Ectodermal cell (in vitro differentiated cells): ENCODE data around the gene MSRB1.

ENCODE experiments used
- H3K27ac ChIP-seq: 2 replicates; pipeline ENCODE4 v1.7.0; 2013; ENCODE audit warnings: mild to moderate bottlenecking, low read depth, low read length; ENCODE audit not compliant: insufficient read depth, poor library complexity, severe bottlenecking
- H3K27me3 ChIP-seq: 2 replicates; pipeline ENCODE4 v1.7.0; 2013; ENCODE audit warnings: mild to moderate bottlenecking, low read length; ENCODE audit not compliant: insufficient read depth, control insufficient read depth, poor library complexity, severe bottlenecking
- H3K36me3 ChIP-seq: one replicate; pipeline ENCODE4 v1.7.0; 2013; ENCODE audit warnings: low read length; ENCODE audit not compliant: control insufficient read depth, insufficient read depth
- H3K4me1 ChIP-seq: one replicate; pipeline ENCODE4 v1.7.0; 2013; ENCODE audit warnings: low read length; ENCODE audit not compliant: control insufficient read depth, insufficient read depth
- H3K4me3 ChIP-seq: 2 replicates; pipeline ENCODE4 v1.7.0; 2013; ENCODE audit warnings: low read depth, low read length, control low read depth; ENCODE audit not compliant: insufficient read depth
- H3K9me3 ChIP-seq: 2 replicates; pipeline ENCODE4 v1.7.0; 2013; ENCODE audit warnings: mild to moderate bottlenecking, low read length, moderate library complexity; ENCODE audit not compliant: control insufficient read depth
- WGBS, 2 experiments: methylation state at CpG; one replicate each; pipeline ENCODE4 v1.1.7; 2013; ENCODE audit warnings: missing lambda C conversion rate in 2 of 2; 5-methylcytosine and 5-hydroxymethylcytosine counted together

Gene MSRB1

DNA sequence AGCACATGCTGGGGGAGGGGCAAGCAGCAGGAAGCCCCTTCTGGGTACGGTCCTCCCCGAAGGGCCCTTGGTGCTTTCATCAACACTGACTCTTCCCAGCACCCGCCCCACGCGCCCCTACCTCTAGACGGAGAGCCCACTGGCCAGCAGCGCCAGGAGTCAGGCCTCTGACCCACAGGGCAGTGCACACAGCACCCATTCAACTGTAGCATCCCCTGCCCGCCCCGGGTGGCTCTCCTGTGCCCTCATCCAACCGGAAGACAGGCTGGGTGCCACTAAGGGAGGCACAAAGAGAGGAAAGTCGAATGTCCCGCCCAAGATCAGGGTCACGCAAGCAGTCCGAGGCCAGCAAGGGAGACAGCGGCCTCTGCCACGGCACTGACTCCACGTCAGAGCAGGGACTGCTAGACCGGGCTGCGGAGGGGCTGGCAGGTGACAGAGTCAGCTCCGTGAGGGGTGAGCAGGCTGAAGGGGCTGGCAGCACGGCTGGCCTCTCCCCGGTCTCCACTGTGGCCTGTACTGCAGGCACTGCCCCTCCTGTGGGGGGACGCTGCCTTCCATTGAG lies 9.8 kb downstream of the MSRB1 start:
- Histone ChIP-seq H3K9me3 (no peaks in the 10 kb centered on the region), H3K27me3 (peaks cover 15% of the 10 kb centered on the region), H3K36me3 (peaks cover 5% of the 10 kb centered on the region), H3K4me3 (no peak overlapping the region), H3K27ac (no peak overlapping the region), H3K4me1 (no peaks in the 10 kb centered on the region)
- WGBS, 2 experiments = 81% methylated on average over 23 of the region's 23 CpGs

DNA sequence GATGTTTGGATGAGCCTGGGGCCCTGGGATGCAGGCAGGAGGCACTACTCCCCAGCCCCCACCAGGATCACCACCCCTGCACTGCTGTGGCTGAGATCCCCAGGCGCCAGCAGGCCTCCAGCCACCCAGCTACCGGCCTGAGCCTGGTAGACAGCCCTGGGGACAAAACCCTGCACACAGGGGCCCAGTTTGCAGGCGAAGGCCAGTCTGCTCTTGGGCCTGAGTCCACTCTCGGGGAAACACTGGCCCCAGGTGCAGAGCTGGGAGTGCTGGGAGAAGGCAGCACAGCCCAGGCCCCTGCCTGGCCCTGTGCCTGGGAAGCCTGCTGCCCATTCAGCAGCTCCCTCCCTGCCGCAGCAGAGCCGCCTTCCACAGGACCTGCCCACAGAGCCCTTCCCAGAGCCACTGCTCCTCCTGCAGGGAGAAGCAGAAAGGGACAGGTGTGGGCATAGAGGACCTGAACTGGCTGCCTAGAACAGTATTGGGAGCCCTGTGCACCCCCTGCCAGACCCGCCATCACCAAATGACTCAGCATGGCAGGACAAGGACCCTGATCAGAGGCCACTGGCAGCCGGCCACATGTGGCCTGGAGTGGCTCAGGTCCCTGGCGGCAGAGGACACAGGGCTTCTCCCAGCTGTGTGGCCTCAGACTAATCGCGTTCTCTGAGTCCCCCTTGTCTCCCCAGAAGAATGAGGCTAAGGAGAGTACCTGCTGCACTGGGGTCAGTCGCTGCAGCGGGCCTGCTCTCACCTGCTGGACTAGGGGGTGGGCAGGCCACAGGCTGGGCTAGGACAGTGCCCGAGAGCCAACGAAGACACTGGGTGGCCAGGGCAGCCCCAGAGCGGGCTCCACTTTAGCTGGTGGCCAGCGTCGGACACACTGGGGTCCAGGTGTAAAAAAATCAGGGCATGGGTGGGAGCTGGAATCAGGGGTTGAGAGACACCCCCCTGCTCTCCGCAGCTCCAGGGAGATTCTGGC lies 10.7 kb downstream of the MSRB1 start:
- no peaks in the 10 kb centered on the region for H3K9me3 ChIP-seq
- 79 to 80% methylated on average over 19 of the region's 19 CpGs for WGBS, 2 experiments
- peaks cover 15% of the 10 kb centered on the region for H3K27me3 ChIP-seq
- no peak overlapping the region for H3K27ac ChIP-seq
- H3K4me1 ChIP-seq = no peaks in the 10 kb centered on the region
- H3K4me3 ChIP-seq = no peak overlapping the region
- H3K36me3 ChIP-seq = peaks cover under 1% of the 10 kb centered on the region

DNA sequence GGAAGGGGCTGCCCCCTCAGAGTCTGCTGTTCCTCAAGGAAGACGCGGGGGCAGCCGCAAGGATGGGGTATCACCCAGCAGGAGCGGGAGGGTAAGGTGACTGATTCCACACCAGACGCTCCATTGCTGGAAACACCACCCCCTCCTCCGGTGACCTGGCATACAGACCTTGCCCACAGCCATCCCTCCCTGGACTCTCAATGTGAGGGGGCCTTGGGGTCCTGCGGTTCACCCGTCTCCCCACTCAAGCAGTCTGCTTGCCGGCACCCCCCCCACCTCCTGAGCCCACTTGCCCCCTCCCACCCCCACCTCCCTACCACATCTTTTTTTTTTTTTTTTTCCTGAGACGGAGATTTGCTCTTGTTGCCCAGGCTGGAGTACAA lies 12.7 kb downstream of the MSRB1 start:
- peaks cover 15% of the 10 kb centered on the region for H3K27me3 ChIP-seq
- H3K27ac ChIP-seq = no peak overlapping the region
- H3K36me3 ChIP-seq = no peaks in the 10 kb centered on the region
- H3K9me3 ChIP-seq = no peaks in the 10 kb centered on the region
- H3K4me3 ChIP-seq = no peak overlapping the region
- 87 to 90% methylated on average over 10 of the region's 10 CpGs for WGBS, 2 experiments
- no peaks in the 10 kb centered on the region for H3K4me1 ChIP-seq

DNA sequence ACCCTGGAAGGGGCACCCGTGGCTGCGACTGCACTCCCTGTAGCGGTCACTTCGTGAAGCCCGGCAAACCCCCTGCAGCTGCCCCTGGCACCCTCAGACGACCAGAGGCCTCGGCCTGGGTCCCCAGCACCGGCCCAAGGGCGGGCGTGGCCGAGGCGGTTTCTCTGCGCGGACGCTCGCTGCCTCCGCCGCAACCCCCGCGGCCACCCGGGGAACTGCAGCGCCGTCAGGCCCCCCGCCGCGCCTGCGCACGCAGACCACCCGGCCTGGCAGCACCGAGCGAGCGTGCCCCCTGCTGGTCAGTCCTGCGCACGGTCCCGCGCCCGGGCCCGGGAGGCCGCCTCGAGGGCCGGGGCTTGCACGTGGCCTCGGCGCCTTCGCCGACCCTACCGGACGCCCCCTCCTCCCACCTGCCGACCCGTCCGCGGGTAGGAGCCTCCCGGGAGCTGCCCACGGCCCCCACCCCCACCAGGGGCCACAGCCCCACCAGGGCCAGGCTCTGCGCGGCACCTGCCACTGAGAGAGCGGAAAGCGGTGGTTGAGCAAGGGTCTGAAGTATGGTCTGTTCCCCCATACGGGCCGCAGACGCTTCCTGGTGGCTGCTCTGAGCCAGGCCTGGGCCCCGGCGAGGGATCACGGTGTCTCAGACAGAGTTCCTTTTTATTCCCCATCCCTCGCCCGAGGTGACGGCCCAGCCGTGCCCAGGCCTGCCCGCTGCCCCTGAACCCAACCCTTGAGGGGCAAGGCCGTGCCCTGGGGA lies 13.2 kb downstream of the MSRB1 start:
- Histone ChIP-seq H3K9me3 (no peaks in the 10 kb centered on the region), H3K4me3 (peak overlapping the region; percentile 35), H3K4me1 (no peaks in the 10 kb centered on the region), H3K36me3 (no peaks in the 10 kb centered on the region), H3K27me3 (peaks cover 15% of the 10 kb centered on the region), H3K27ac (no peak overlapping the region)
- 16 to 17% methylated on average over 70 of the region's 70 CpGs for WGBS, 2 experiments

DNA sequence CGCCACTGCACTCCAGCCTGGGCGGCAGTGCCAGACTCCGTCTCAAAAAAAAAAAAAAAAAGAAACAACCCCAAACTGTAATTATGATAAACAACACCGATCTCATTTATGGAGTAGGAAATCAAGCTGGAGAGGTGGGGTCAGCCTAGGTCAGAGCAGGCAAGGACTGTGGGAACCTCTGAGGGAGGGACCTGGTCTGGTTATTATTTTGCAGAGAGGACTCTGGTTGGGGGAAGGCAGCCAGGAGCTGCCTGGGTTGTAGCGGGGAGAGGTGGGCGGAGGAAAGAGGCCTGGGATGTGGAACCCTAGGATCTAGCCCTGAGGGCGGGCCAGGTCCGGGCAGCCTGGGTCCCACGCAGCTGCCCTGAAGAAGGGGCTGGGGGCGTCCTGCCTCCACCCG lies 13.9 kb downstream of the MSRB1 start:
- peaks cover 22% of the 10 kb centered on the region for H3K27me3 ChIP-seq
- no peak overlapping the region for H3K27ac ChIP-seq
- H3K36me3 ChIP-seq = no peaks in the 10 kb centered on the region
- H3K9me3 ChIP-seq = no peaks in the 10 kb centered on the region
- peak overlapping the region; percentile 35 for H3K4me3 ChIP-seq
- no peaks in the 10 kb centered on the region for H3K4me1 ChIP-seq
- 38% methylated on average over 11 of the region's 11 CpGs for WGBS, 2 experiments

DNA sequence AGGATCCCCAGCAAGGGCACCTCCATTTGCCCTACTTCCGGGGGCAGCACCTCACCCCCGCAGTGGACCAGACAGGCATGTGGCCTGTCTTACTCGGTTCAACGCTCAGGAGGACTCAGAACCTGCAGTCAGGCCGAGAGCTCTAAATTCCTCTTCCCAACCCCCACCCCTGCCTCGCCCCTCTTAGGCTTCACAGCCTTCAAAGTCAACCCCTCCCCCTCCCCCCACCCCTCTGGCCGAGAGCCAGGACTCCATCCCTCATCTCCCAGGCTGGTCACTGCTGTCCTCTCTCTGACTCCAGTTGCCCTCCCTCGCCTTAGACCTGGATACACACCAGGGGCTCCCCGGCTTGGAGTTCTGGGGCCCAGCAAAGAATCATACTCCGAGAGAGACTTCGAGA lies 16.7 kb downstream of the MSRB1 start:
- Histone ChIP-seq H3K27me3 (peaks cover 50% of the 10 kb centered on the region), H3K4me1 (peaks cover 7% of the 10 kb centered on the region), H3K9me3 (no peaks in the 10 kb centered on the region), H3K36me3 (no peaks in the 10 kb centered on the region), H3K27ac (no peak overlapping the region), H3K4me3 (no peak overlapping the region)
- 56 to 60% methylated on average over 10 to 11 of the region's 11 CpGs for WGBS, 2 experiments

DNA sequence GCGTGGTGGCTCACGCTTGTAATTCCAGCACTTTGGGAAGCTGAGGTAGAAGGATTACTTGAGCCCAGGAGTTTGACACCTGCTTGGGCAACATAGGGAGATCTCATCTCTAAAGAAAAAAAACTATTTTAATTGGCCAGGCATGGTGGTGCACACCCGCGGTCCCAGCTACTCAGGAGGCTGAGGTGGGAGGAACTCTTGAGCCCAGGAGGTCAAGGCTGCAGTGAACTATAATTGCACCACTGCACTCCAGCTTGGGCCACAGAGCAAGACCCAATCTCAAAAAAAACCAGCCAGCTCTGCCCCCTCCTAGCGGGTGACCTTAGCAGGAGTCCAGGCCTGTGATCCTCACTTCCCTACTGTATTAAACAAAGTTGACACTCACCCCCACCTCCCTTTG lies 18.9 kb downstream of the MSRB1 start:
- Histone ChIP-seq H3K27ac (no peak overlapping the region), H3K9me3 (no peaks in the 10 kb centered on the region), H3K27me3 (peaks cover 57% of the 10 kb centered on the region), H3K4me1 (peaks cover 19% of the 10 kb centered on the region), H3K36me3 (no peaks in the 10 kb centered on the region), H3K4me3 (peak overlapping the region; percentile 13)
- WGBS, 2 experiments = 74 to 78% methylated on average over 5 of the region's 5 CpGs

DNA sequence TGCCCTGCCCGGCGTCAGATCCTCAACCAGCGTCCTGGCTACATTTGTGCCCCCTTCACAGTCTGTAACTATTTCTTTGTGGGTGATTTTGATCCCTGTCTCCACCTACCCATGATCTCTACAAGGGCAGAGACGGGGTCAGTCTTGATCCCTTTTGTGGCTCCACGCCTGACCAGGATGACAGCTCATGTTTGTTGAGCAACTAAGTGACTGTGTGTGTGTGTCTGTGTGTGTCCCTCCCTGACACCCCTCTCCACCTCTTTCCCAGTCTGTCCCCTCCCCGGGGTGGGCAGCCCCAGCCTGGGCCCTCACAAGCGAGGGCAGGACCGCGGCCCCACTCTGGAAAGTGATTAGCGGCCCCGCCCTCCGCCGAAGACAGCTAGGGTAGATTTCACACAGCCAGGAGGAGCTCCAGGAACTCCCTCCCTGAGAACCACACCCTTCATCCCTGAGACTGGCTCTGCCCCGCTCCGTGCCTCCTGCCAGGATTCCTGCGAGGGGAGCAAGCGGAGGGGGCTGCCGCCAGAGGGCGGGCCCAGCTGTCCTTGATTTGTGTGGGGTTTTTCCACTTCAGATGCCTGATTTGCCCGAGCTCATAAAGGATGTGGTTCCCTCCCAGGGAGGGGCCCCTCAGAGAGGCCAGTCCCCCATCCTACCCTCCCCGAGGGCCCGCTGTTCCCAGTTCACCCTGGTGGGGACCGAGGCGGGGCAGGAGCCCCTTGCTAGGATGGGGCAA lies 19.5 kb downstream of the MSRB1 start:
- Histone ChIP-seq H3K9me3 (no peaks in the 10 kb centered on the region), H3K4me1 (peaks cover 25% of the 10 kb centered on the region), H3K36me3 (no peaks in the 10 kb centered on the region), H3K27ac (no peak overlapping the region), H3K4me3 (peak overlapping the region; percentile 13), H3K27me3 (peaks cover 63% of the 10 kb centered on the region)
- WGBS, 2 experiments = 17 to 18% methylated on average over 23 to 24 of the region's 24 CpGs

DNA sequence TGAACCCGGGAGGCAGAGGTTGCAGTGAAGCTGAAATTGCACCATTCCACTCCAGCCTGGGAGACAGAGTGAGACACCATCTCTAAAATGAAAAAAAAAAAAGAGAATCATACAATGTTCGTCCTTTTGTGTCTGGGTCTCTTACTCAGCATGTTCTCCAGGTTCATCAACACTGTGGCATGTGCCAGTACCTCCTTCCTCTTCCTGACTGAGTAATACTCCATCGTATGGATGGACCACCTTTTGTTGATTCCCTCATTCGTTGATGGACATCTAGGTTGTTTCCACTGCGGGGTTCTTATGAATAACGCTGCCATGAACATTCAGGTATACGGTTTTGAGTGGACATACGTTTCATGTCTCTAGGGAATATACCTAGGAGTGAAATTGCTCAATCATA lies 20.6 kb downstream of the MSRB1 start:
- Histone ChIP-seq H3K4me1 (peaks cover 28% of the 10 kb centered on the region), H3K27me3 (peaks cover 72% of the 10 kb centered on the region), H3K4me3 (no peak overlapping the region), H3K36me3 (no peaks in the 10 kb centered on the region), H3K27ac (no peak overlapping the region), H3K9me3 (no peaks in the 10 kb centered on the region)
- 92 to 93% methylated on average over 8 of the region's 8 CpGs for WGBS, 2 experiments
